HG03432 (cell line): ENCODE results near the gene PTPRU.

ENCODE experiments used
- ATAC-seq: cut with Tn5 transposase; IDR thresholded peaks from one replicate; pipeline ENCODE4 v1.9.1; 2021; ENCODE audit warnings: mild to moderate bottlenecking, moderate library complexity; ENCODE audit not compliant: unreplicated experiment

PTPRU gene

DNA sequence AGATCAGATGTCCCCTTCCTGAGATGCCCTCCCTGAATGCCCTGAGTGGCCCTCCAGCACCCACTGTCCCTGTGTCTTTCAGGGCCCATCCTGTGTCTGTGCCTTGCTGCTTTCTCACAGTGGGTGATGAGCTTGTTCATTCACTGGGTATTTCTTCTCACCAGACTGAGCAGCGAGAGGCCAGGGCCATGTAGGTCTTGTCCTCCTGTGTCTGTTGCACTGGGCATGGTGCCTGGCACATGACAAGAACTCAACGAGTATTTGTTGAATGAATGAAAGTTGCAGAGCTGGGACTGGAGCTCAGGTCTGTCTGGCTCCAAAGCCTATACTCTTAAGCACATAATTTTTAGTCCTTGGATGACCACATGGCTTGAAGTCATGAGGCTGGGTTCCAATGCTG is 93.8 kb downstream of the PTPRU start:
- no peak for ATAC-seq

DNA sequence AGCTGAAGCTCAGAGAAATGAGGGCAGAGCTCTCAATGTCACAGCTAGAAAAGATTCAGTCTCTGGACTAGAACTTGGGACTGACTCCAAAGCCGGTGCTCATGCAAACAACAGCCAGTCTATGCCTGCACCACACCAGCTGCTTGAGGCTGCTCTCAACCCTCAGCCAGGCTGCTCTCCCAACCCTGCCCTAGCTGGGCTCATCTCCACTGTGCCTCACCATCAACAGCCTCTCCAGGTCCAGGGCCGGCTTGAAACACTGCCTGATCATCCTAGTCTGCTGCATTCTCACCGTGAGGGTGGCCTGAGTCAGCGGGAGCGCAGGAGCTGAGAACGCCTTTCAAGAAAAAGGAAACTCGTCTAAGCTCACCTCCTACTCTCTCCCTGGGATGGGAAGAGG is 94.5 kb downstream of the PTPRU start:
- ATAC-seq = no peak

DNA sequence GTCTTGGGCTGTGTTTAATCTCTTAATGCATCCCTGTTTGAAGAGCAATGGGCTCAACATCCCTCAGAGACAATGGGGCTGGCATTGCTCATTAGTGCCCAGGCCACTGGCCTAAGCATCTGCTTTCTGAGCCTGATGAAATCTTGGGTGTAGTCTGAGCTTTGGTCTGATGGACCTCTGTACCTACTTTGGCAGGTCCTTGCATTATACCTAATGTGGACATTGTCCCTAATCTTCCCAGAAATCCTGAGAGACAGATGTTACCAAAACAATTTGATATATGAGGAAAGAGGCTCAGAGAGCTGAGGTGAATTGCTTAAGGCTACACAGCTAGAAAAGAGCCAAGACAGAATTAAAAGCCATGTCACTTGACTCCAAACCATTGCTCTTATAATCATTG is 95.0 kb downstream of the PTPRU start:
- no peak for ATAC-seq

DNA sequence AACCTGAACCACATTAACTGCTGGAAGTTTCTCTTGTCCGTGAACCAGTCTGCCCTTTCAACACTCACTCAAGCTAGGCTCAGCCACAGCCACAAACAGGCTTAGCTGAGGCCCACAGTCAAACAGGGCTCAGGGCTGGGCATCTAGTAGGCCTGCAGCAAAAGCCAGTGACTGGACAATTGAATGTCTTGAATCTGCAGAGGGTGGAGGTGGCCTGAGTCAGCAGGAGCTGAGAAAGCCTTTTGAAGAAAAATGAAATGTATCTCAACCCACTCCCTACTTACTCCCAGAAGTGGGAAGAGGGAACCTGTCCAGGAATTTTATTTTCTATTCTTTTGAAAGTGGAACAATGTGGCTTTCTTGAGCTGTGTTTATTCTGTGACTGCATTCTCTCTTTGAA is 95.4 kb downstream of the PTPRU start:
- no peak for ATAC-seq

DNA sequence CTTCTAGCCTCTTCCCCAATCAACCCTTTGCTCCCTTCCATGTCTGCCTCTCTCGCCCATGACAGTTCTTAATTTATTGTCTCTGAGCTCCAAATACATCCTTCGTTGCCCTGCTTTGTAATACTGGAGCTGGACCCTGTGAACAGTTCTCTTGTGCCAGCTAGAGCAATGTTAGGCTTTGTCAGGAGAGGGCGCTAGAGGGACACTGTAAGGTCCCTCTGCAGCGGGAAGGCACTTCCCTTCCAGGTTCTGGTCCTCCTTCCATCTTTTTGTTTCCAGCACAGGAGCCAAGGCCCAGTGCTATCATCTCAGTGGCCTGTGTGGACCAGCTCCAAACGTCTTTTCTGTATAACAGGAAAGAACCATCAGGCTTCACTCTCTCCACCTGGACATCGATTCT is 95.9 kb downstream of the PTPRU start:
- no peak for ATAC-seq

DNA sequence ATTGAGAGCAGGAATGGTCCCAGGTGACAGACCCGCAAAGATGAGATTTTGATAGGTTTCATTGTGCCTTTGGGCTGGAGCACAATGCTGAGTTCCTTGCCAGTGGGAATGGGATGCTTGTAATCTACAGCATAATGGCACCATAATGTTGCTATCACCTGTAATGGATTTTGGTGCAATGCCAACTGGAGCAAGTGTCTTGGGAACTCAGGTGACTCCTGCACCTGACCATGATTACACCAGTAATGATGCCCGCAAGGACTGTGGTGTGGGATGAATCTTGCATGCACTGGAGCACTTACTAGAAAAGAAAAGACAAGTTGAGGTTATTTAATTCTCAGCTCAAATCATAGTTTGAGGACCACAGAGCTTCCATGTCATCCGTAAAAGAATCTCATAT is 96.7 kb downstream of the PTPRU start:
- ATAC-seq = no peak

DNA sequence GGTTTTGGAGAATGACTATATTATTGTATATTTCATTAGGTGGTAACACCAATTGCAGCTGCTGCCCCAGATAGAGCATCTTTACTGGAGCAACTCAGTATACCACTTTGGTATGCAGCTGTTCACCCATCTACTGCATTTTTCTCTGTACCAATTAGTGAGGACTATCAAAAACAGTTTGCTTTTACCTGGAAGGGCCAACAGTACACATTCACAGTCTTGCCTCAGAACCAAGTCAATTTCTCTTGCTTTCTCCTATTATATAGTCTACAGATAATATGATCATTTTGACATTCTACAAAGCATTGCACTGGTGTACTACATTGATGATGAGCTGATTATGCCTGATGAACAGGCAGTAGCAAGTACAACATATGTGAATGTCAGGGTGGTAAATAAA is 99.3 kb downstream of the PTPRU start:
- no peak for ATAC-seq

DNA sequence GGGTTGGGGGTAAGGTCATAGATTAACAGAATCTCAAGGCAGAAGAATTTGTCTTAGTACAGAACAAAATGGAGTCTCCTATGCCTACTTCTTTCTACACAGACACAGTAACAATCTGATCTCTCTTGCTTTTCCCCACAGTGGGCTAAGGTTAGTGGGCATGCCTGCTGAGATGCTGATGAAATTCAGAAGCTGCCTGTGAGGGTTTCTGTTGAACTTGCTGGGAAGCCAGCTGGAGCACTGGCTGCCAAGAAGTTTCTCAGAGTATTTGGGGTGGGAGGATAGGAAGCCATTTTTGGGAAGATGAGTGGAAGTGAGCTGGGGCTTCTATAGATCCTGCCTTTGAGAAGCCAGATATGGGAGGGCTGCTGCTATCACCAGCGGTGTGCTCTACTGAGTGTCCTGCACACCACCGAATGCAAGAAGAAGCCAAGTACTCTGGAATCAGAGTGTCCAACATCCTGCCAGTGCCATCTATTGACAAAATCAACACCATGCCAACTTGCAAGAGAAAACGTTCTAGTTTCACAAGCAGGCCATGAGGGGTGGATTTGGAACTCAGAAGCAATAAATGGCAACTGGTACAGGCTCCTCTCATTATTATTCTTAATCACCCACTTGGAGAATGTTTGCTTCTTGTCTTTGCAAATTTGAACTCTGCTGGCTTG is 102.7 kb downstream of the PTPRU start:
- no peak for ATAC-seq

DNA sequence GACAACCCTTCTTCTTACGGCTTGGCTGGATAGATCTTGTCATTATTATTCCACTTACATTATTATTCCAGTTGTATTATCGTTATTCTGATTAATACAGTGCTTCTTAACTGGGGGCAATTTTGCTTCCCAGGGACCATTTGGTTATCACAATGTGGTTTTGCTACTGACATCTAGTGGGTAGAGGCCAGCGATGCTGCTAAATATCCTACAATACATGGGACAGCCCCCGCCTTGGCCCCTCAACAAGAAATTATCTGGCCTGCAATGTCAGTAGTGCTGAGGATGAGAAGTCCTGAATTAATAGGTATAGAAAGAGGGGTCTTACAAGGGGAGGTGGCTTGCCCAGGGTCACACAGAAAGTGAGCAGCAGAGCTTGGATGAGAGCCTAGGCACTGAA is 105.6 kb downstream of the PTPRU start:
- no peak for ATAC-seq

DNA sequence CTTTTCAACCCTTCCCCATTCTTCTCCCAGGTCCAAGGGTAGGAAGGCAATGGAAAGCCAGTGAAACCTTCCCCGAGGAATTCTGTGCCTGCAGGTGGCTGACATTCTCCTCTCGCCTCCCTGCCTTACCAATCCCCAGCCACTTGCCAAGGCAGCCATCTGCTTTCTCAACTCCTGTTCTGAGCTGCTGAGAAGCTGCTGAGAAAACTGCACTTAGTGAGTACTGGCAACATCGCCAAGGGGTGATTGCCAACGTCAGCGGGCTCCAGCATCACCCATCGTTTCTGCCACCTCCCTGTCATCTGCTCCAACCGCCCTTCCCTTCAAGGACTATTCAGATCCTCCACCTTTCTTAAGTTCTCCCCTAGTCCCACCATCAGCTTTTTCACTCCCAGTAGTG is 106.0 kb downstream of the PTPRU start:
- no peak for ATAC-seq

DNA sequence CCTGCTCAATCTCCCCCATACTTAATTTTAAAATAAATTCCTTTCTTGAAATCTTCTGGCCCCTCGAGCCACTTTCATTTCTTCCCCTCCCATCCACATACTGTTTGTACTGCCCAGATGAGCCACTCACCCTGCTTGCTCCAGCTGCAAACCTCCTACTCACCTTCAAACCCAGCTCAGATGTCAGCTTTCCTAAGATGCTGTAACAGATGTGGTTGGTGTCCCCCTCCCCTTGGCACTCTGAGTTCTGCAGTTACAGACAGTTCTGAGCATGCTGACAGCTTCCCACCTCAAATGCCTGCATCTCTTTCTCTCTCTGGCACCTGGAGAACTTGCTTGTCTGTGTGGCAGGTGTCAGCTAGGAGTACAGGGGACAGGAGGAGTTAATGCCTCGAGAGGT is 106.7 kb downstream of the PTPRU start:
- no peak for ATAC-seq

DNA sequence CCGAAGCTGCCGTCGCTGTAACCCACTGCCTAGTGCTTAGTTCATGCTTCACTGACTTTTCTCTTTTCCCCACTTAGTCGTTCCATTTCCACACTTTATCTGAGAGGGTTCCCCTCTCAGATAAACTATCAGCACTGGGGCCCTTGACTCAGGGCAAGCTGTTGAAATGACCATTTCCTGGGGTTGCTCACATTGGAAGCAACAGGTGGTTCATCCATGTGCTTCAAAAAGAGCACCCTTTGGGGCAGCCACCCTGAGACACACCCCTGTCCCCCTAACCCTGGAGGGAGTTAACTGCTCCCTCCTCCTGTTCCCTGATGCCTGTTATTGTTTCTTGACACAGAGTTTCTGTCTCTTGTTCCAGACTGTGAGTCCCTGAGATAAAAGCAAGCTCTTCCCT is 107.2 kb downstream of the PTPRU start:
- ATAC-seq = no peak

DNA sequence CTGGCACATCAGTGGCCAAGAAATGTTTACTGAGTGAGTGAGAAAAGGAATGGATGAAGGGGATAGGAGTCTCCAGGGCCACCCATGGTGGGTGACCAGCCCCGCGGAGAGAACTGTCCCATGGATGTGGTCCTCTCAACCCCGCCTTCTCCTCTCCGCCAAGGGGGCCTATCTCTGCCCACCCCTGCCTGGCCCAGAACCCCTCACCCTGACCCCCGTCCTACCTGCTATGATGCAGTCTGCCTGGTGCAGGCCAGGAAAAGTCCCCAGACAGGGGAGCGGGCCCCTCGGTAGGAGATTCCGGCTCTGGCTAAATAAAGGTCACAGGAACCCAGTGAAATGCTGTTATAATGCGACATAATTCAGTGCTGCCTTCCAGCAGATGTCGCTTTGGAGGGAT is 107.6 kb downstream of the PTPRU start:
- no peak for ATAC-seq

DNA sequence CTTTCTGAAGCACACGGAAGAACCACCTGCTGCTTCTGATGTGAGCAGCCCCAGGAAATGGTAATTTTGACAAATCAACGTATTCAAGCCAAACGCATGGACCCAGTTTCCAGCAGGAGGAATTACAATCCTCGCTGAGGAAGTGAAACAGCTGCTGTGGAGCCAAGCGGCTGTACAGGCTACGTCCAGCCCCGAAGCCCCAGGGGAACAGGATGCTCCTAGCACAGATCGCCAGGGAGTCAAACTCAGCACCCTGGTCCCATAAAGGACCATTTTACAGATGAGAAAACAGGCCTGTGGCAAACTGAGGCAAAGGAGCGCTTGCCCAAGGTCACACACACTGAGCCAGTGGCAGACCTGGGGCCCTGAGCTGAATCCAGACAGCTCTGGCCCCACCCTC is 108.0 kb downstream of the PTPRU start:
- no peak for ATAC-seq

DNA sequence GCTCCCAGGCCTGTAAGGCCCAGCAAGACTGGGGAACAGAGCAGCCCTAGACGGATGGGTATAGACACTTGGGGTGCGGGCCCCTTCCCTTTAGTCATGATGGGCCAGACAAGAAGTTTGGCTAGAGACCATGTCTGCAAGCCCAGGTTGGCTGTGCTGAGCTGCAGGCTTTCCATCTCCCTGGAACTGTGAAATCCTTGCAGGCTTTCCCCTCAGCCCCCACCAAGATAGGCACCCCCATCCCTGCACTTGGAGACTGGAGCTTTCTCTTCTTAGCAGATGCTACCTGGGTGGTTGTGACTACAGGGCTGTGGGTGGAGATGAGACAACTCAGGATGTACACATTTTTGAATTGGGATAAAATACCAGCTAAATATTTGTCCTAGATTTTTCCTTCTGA is 110.3 kb downstream of the PTPRU start:
- ATAC-seq = no peak

DNA sequence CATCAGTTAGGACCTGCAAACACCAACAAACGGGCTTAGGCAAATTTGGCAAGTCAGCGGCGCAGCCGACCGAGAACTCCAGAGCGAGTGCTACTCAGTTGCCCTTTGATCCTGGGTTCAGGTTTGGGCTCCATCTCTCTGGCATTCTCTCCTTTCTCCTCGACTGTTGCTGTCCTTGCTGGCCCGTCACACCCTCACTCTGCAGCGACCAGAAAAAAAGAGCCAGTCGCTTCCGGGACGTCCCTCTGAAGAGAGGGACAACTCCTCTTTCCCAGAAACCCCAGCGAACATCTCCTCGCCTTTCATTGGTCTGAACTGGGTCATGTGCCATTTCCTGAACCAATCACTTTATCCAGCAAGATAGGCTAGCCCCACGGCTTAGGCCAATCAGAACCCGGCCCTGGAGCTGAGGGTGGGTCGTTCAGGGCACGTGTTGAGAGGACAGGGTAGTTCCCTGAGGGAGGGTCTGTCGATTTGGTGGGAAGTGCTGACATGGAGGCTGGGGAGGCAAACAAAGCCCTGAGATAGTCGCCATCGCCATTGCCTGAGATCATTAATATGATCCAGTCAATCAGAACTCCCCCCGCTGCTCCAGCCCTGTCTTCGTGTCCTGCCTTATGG is 113.7 kb downstream of the PTPRU start:
- no peak for ATAC-seq

DNA sequence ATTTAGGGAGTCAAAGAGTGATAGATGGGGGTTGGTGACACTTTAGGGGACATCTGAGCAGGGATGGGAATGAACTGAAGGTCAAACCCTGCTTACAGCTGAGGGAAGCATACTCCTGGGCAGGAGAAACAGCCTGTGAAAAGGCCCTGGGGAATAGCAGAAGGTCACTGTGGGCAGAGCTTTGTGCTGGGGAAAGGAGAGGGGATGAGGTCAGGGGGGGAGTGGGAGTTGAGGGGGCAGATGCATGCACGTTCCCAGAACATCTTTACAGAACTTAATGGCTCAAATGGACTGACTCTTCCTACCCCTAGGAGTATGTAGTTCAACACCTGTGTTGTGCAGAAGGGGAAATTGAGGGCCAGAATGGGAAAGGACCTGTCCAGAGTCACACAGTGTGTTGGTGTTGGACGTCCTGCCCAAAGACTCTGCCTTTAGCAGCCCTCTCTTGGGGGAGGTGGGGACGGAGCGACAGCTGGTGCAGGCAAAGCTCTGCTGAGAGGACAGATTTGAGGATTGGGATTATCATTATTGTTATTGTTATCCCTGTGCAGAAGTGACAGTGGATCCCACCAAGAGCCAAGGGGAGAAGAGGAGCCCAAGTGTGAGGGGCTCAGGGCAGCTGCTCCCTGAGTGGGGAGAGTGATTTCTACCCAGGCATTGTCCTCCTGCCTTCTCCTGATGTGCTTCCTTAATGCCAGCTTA is 116.5 kb downstream of the PTPRU start:
- ATAC-seq = no peak

DNA sequence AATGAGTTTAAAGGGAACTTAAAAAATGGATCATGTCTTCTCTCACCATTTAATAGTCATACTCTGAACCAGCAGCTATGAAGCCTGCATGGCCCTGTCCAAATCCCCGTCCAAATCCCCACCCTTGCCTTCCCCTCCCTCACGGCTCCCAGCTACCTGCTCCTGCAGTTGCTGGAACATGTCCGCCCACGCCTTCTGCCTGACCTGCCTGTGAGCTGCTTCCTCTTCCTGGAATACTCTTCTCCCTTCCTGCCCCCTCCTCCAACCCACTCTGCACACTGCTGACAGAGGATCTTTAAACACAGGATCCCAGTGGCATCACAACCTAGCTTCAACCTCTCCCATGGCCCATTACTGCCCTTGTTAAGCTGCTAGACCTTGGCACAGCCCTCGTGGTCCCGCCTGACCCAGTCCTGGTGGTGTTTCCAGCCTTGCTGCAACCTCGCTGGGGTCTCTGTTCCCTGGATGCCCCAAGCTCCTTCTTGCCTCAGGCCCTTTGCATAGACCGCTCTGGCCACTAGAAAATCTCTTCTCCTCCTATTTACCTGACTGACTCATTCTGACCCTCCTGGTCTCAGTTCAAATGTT is 118.3 kb downstream of the PTPRU start:
- ATAC-seq = no peak

DNA sequence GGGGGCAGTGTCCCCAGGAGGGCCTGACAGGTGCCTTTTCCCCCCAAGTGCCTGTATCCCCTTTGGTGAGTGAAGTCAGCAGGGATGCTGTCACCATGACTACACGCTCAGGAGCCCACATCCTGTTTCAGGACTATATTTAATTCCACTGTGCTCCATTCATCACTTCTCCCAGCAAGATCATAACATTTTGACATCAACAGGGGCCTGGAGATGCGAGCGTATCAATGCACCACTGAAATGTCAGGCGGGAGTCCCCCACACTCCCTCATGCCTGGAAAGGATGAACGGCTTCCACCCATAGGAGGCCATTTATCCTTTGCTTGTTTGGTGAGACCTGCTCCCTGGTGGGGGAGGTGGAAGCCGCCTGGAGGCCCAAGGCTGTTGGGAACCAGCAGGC is 119.1 kb downstream of the PTPRU start:
- ATAC-seq = no peak

DNA sequence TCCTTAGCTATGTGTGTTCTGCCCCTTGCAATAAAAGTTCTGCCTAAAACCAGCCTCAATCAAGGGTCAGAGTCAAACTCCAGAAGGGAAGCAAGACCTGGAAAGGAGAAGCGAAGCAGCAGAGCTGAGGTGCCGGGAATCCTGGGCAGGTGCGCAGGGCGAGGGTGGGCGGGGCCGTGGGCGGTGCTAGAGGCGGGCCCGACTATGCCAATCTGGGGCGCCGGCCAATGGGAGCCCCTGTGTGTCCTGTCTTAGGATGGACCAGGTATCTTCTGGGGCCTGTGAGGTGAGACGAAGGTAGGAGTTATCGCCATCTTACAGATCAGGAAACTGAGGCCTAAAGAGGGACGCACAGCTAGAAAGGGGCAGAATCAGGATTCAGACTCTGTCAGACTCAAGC is 120.3 kb downstream of the PTPRU start:
- ATAC-seq = no peak

DNA sequence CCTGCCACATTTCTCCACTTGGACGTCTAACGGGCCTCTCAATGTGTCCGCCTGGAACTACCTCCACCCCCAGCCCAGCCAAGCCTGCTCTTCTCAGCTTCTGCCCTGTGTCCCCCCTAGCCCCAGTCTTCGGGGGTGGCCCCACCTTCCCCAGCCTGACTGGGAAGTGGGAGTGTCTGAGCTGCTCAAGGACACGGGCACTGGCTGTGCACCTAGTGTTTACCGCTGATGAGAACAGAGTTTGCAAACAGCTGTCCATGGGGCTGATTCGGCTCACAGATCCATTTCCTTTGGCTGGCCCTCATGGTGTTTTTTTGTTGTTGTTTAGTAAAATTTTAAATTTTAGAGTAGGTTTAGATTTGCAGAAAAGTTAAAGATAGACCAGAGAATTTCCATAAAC is 121.1 kb downstream of the PTPRU start:
- no peak for ATAC-seq

DNA sequence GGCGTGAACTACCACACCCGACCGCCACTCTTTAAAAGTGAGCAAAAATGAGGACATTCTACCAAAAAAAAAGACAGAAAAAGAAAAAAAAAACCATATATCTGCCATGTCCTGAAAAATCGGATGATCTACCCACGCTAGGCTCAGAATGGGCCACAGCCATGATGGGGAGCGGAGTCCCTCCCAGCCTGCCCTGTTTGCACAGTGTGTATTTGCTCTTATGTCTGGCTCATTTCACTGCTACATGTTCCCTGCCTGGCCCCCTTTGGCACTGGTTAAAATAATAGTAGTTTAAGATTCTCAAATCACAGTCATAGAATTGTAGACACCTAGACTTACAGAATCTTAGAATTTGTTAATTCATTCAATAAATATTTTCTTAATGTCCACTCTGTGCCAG is 121.9 kb downstream of the PTPRU start:
- ATAC-seq = no peak
